HTERT RPE-1 (cell line): ENCODE results near the gene CISD3.

Source experiments
- in situ Hi-C: fragments of 300-500 bp; cut with MboI; formaldehyde crosslinking; loops from 4 replicates; pipeline ENCODE4 v1.14.3; 2020; ENCODE audit warnings: low sequenced_read_pairs

The CISD3 gene

DNA sequence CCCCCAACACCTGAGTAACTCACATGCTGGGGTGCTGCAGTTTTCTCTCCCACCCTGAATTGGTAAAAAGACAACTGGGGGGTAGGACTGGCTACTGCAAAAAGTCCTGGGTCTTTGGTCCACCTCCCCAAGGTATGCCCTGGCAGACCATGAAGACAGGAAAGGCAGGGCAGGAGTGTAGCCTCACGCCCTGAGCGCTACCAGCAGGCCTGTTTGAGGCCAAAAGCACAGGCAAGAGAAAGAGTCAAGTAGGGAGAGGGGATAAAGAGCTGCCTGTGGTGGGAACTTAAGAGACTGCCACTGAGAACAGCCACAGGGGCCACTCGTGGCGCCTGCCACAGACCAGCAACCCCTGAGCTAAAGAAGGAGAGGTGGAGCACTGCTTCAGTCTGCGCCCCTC, 36.2 kb downstream of the CISD3 start:
- in situ Hi-C loops: no loop called here

GRCh38 chr17:38768417-38768816, 38.3 kb downstream of the CISD3 start:
- in situ Hi-C loops: no loop called here

DNA sequence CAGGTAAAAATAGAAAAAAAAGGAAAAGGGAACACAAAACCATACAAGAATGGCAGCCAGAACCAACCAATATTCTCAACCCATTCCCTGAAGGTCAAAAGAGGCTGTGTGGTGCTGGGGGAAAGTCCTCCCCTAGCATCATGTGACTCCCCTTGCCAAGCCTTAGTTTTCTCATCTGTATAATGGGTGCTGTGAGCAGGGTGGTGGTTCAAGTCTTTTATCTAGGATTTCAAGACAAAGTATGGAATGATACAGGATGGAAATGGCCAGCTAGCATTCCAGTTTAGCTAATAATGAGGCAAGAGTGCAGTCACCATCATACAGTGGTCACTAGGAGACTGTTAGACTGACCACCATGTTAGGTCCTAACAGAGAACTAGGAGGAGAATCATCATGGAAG, 43.1 kb downstream of the CISD3 start:
- in situ Hi-C loops: no loop called here

DNA sequence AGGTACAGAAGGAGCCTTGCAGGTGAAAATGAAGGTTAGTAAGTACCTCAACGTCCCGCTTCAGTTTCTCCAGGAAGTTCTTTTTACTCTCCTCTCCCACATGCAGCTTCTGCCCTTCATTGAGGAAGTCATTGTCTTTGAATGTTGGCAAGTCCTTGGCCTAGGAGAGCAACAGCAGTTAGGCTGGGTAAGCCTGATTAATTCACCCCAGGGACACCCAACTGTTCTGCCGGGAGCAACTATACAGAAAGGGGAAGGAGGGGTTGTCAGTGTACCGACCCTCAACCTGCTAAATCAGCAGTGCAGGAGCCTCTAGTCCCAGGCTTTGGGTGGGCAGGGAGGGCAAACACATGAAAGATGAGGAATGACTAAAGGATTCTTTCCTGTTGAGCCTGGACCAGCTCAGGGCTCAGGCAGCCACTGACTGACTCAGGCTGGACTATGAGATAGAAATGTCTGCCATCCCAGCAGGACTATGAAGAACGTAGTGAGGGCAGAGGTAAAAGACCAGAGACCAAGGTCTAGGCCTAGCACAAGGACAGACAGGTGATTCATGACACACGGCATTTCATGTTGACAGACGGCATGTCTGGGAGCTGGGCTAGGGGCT, 47.6 kb downstream of the CISD3 start:
- in situ Hi-C loops: no loop called here

DNA sequence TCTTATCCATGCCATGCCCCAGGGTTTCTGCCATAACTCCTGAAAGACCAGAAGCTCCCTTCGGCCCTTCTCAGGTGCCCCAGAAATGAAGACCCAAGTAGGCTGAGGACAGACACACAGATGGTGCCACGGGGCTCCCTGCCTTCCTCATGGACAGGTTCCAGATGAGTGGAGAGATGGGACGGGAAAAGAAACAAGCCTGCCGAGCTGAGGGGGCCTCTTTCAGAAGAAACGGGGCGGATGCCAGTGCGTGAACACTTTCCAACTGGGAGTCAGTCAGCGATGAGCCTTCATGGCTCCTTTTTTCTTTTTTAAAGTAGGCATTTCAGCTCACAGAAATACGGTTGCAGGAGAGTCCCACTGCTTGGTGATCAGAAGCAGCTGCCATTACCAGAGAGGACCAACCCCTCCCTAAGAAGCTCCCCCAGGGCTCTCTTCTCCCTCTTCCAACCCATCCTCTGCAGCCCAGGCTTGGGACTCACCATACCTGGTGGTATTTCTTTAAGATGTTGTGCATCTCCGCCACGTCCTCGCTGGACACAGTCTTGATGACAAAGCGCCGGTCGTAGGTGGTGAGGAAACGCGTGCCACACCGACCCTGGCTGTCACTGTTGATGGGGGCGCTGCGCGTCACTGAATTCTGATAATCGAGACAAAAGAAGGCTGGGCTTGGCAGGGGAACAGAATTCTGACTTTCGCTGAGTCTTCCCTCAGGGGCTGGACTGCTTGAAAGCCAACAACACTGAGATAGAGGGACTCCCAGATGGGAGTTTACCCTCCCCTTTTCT, 50.0 kb downstream of the CISD3 start:
- in situ Hi-C loops: no loop called here

DNA sequence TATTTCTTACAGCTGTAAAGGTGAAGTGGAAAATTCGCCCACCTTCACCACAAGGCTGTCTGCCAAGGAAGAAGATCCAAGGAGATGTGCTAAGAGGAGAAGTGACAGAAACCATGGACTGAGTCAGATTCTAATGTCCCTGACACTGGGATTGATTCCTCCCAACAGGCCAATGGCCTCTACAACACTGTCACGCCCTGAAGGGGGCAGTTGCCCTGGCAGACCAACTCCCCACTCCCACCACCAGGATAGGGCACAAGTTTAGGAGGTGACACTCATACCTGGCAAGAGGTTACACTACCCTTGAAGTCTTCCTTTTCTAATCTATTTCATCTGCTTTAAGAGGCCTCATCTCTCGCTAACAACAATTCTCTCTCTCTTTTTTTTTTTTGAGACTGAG, 53.1 kb downstream of the CISD3 start:
- in situ Hi-C loops: no loop called here
